DOHH2 (cell line): Measurements from ENCODE around the gene ATP1A1.

Source experiments
- CTCF ChIP-seq: fragments of 200-600 bp; sonication (generic); IDR thresholded peaks from one replicate; pipeline ENCODE4 v1.5.1; 2014; ENCODE audit warnings: antibody characterized with exemption, mild to moderate bottlenecking, low read depth, low read length; ENCODE audit not compliant: poor library complexity, severe bottlenecking
- EZH2phosphoT487 ChIP-seq: fragments of 200-600 bp; sonication (generic); IDR thresholded peaks from 2 replicates; pipeline ENCODE4 v1.6.1; 2017; ENCODE audit warnings: borderline replicate concordance, mild to moderate bottlenecking, antibody characterized with exemption, low read length, moderate library complexity, mixed read lengths

GRCh38 chr1:116382857-116383483 lies 9.9 kb downstream of the ATP1A1 start:
- TF ChIP-seq CTCF (no peak), EZH2phosphoT487 (no peak)
